Right renal cortex interstitium (tissue), 3 donors: Measurements from ENCODE around the gene CPA4. TPM values are rescaled to one million over a fixed set of nuclear protein-coding genes. Genes with fewer than 3 reads are reported as not detected.
"Not testable (repeated sequence)": the region's sequence is repeated elsewhere in the genome, so short reads cannot be mapped to it uniquely, and the experiment has no call there.

Source experiments
- DNase-seq, 3 donors: peaks; one replicate each; pipeline ENCODE4 v3.0.0-alpha.2; 2013; ENCODE audit warnings: low read depth in 3 of 3, low spot score in 2 of 3
- polyA plus RNA-seq, 3 donors: library from polyadenylated mRNA; unstranded; fragments of 120-200 nt; gene quantifications; one replicate each; pipeline ENCODE4 v1.2.1, GENCODE V29; 2013; ENCODE audit not compliant: insufficient read length in 3 of 3

Gene CPA4
- polyA plus RNA-seq, 3 donors: 0.16 to 0.50 (median 0.47) TPM

GRCh38 chr7:130301501-130302020 is 8.6 kb downstream of the CPA4 start:
- no peak for DNase-seq

GRCh38 chr7:130302649-130303048 is 9.7 kb downstream of the CPA4 start:
- no peak for DNase-seq

DNA sequence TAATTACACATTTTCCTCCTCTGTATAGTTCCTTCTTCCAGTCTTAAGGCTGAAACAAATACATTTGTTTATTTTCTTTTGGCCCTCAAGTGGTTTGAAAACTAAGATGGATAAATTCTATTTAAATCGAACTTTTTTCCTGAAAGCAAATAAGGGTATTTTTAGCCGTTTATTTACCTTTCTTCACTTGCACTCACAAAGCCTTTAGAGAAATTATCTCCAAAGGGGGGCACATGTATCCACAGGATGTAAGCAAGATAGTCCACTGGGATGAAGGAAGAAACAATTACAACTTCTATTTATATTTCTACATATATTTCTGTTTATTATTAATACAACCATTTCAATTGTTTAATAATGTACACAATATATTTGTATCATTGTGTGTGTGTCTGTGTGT is 10.2 kb downstream of the CPA4 start:
- no peak for DNase-seq

DNA sequence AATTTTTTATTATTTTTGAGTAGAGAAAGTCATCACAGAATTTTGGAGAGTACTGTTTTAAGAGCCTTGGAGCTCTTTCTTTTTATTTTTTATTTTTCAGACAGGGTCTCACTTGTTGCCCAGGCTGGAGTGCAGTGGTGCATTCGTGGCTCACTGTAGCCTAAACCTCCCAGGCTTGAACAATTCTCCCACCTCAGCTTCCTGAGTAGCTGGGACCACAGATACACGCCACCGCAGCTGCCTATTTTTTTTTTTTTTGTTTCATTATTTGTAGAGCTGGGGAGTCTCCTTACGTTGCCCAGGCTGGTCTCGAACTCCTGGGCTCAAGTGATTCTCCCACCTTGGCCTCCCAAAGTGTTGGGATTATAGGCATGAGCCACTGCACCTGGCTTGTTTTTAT is 10.6 kb downstream of the CPA4 start:
- DNase-seq: no peak

DNA sequence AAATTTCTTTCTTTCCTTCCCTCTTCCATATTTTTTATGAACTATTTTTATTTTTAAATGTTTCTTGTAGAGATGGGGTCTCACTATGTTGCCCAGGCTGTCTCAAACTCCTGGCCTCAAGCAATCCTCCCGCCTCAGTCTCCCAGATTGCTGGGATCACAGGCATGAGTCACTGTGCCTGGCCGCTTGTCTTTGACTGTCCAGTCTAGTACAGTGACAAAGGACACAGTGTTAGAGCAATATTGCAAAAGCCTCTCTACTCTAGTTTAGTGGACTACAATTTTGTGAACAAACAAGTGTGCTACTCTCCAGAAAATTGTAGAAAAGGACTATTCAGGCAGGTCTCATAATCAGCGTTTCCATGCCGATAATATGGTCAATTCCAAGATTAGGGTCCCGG is 11.0 kb downstream of the CPA4 start:
- no peak for DNase-seq

GRCh38 chr7:130304878-130305277 is 11.9 kb downstream of the CPA4 start:
- DNase-seq: no peak

- no peak for DNase-seq
Observed at GRCh38 chr7:130305433-130306042, 12.6 kb downstream of the CPA4 start.

DNA sequence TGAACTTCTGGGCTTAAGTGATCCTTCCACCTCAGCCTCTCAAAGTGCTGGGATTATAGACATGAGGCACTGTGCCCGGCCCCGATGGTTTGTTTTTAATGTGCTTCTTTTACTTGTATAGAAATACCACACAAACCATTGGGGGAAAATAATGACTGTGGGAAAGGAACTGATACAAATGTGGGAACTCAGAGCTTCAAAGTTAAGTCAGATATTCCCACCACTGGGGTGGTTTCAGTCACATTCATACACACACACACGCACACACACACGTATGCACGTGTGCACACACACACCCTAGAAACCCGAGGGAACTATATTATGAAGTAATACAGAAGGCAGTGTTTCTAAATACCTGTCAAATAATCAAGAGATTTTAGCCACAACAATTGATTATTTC is 17.0 kb downstream of the CPA4 start:
- DNase-seq: no peak

DNA sequence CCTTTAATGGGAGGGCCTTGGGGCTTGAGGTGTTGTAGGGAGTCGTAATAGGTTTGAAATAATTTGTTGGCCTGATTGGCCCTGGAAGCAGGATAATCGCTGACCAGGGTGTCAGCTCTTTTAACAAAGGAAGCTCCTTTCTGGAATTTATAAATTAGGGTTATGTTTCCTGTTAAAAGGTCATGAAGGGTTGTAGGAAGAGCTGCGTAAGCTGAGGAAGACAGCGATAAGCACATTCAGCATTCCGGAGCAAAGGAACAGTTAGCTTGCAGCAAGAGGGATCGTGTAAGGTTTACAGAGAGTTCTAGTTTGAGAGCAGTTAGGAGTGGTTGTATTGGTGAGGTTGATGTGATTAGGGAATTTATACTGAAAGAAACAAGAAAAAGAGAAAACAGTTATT is 21.3 kb downstream of the CPA4 start:
- no peak for DNase-seq

- DNase-seq: no peak
Observed at GRCh38 chr7:130319541-130319940, 26.6 kb downstream of the CPA4 start.

DNA sequence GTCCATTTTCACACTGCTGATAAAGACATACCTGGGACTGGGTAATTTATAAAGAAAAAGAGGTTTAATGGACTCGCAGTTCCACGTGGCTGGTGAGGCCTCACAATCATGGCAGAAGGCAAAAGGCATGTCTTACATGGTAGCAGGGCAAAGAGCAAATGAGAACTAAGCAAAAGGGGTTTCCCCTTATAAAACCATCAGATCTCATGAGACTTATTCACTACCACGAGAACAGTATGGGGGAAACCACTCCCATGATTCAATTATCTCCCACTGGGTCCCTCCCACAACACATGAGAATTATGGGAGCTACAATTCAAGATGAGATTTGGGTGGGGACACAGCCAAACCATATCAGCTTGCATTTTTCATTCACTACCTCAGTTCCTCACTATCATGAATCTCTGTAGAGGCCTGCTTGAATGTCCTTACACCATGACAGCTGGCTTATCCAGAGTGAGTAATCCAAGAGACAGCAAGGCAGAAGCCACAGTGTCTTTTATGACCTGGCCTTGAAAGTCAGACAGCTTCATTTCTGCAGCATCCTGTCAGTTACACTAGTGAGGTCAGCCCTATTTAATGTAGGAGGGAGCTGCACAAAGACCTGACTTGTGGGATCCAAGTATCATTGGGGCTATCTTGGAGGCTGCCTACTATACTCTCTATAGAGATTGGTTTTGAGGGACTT is 28.7 kb downstream of the CPA4 start:
- not testable (repeated sequence) for DNase-seq

GRCh38 chr7:130322615-130323014 is 29.7 kb downstream of the CPA4 start:
- DNase-seq: no peak

- no peak for DNase-seq
Observed at GRCh38 chr7:130324306-130324943, 31.5 kb downstream of the CPA4 start.

DNA sequence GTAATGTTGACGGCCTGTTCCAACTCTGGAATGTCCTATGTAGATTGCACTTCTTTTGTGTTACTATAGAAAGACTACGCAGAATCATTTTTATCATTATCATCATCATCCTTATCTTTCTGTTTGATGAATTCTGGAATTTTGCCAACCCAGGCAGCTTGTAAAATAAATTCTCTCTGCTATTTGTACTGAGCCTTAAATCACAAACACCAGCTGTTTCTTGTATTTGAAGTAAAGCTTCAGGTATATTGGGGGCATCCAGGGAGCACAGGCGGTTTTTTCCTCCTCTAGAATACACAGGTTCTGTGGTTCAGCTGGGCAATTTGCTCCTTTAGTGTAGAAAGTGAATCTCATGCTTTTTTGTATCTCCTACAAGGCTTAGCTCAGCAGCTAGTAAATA is 36.7 kb downstream of the CPA4 start:
- no peak for DNase-seq

GRCh38 chr7:130332259-130333053 is 39.5 kb downstream of the CPA4 start:
- no peak for DNase-seq

GRCh38 chr7:130333832-130334231 is 40.9 kb downstream of the CPA4 start:
- DNase-seq: no peak

DNA sequence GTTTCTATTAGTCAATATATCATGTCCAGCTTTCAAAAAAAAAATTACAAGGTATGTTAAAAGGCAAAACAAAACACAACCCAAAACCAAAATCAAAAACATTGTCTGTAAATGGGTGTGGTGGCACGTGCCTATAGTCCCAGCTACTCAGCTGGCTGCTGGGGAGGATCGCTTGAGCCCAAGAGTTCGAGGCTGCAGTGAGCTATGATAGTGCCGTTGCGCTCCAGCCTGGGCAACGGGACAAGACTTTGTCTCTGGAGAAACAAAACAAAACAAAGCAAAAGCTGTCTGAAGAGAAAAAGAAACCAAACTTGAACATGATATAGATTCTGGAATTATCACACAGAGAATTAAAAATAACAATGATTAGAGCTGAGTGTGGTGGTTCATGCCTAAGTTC is 41.3 kb downstream of the CPA4 start:
- no peak for DNase-seq

DNA sequence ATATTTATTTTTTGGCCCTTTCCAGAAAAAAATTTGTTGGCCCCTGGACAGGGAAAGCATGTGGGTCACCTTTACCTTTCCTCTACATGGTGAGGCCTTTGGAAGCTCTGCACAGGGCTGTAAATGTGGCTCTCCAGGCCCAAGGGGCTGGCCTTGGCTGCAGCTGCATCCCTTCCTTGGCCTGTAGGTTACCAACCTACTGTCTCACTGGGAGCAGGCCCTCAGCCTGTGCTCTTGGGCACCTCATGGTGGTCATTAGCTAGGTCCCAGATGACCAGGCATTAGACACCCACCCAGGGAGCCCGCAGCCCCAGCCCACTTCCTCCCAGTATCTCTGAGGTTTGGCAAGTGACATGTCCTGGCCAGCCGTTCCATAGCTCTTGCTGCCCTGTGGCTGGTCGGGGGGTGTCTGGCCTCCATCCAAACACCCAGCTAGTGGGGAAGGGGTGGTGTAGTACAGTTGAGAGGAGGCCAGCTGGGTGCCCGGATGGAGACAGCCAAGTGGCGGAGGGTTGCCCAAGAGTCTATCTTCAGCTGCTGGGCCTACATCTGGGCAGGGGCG is 44.5 kb downstream of the CPA4 start:
- DNase-seq: no peak

DNA sequence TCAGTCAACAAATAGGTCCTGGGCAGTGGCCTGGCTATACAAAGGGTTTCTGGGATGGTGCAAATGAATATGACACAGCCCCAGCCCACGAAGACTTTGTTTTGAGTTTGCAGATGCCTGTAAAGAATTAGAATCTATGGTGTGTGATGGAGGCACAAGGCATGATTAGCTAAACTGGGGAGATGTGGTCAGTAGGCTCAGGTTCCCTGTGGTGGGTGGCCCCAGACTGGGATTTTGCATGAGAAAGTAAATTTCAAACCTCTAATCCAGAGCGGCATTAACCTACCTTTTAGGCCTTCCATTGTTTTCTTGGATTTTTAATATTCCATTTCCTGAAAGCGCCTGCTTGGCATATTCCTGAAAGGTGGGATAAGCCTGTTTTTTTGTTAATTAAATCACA is 45.3 kb downstream of the CPA4 start:
- no peak for DNase-seq

GRCh38 chr7:130341882-130342281 is 48.9 kb downstream of the CPA4 start:
- no peak for DNase-seq
